K562 (cell line): ENCODE measurements around the gene SND1. TPM values are rescaled to one million over a fixed set of nuclear protein-coding genes. Genes with fewer than 3 reads are reported as not detected.

ENCODE experiments used
- CBX3 ChIP-seq, 2 experiments: IDR thresholded peaks; 1 replicate in 1 of 2; 2 replicates in 1 of 2; pipeline ENCODE4 v1.6.1; 2012; ENCODE audit warnings: inconsistent platforms in 2 of 2, low read length in 2 of 2, borderline replicate concordance in 1 of 2, control low read depth in 1 of 2
- CC2D1A ChIP-seq: fragments of 450-650 bp; IDR thresholded peaks from 2 replicates; pipeline ENCODE4 v1.6.1; 2017; ENCODE audit warnings: mild to moderate bottlenecking
- EP300 ChIP-seq: IDR thresholded peaks from 2 replicates; pipeline ENCODE4 v1.6.1; 2012; ENCODE audit warnings: low read length, improper control_type of control experiment
- FOXA3 ChIP-seq, 2 experiments: fragments of 450-650 bp in 1 of 2; sonication (generic) in 1 of 2; formaldehyde crosslinking; IDR thresholded peaks in 1 of 2; conservative IDR thresholded peaks in 1 of 2; 2 replicates each; pipeline versions ENCODE4 v1.4.0 to v1.8.0; 2020 to 2022; ENCODE audit warnings: mild to moderate bottlenecking in 2 of 2, missing genetic modification reagents in 1 of 2
- FOXK2 ChIP-seq, 2 experiments: fragments of 450-650 bp; IDR thresholded peaks in 1 of 2; conservative IDR thresholded peaks in 1 of 2; 2 replicates each; pipeline ENCODE4 v1.6.1; 2016; ENCODE audit warnings: low read depth in 2 of 2, mild to moderate bottlenecking in 1 of 2
- HDAC2 ChIP-seq: fragments of 450-650 bp; IDR thresholded peaks from 2 replicates; pipeline ENCODE4 v1.6.1; 2016; ENCODE audit warnings: mild to moderate bottlenecking
- MEIS2 ChIP-seq: fragments of 450-650 bp; IDR thresholded peaks from 2 replicates; pipeline ENCODE4 v1.6.1; 2014; ENCODE audit warnings: mild to moderate bottlenecking; ENCODE audit not compliant: partially characterized antibody
- MYNN ChIP-seq, 2 experiments: sonication (generic); formaldehyde crosslinking in 1 of 2; IDR thresholded peaks; 2 replicates each; pipeline versions ENCODE4 v1.5.0 to v1.6.1; 2016 to 2020; ENCODE audit warnings: antibody characterized with exemption in 1 of 2, missing genetic modification reagents in 1 of 2
- NFIC ChIP-seq: fragments of 450-650 bp; IDR thresholded peaks from 2 replicates; pipeline ENCODE4 v1.6.1; 2017; ENCODE audit warnings: mild to moderate bottlenecking, inconsistent platforms
- NR4A1 ChIP-seq, 2 experiments: fragments of 250-450 bp in 1 of 2; fragments of 450-650 bp in 1 of 2; sonication (Bioruptor Pico) in 1 of 2; IDR thresholded peaks; 2 replicates each; pipeline versions ENCODE4 v1.4.0 to v1.6.1; 2016 to 2020; ENCODE audit warnings: mild to moderate bottlenecking in 2 of 2, missing compliant biosample characterization in 1 of 2, missing genetic modification characterization in 1 of 2, moderate library complexity in 1 of 2
- PKNOX1 ChIP-seq: fragments of 450-650 bp; IDR thresholded peaks from 2 replicates; pipeline ENCODE4 v1.6.1; 2016
- TEAD4 ChIP-seq, 2 experiments: sonication (generic) in 1 of 2; formaldehyde crosslinking in 1 of 2; IDR thresholded peaks; 2 replicates each; pipeline versions ENCODE4 v1.6.1 to v1.8.0; 2012 to 2022; ENCODE audit warnings: borderline replicate concordance in 1 of 2, inconsistent platforms in 1 of 2, low read length in 1 of 2, mild to moderate bottlenecking in 1 of 2, missing genetic modification reagents in 1 of 2
- TFAP4 ChIP-seq: sonication (generic); formaldehyde crosslinking; IDR thresholded peaks from 2 replicates; pipeline ENCODE4 v1.8.0; 2022; ENCODE audit warnings: missing genetic modification reagents, mild to moderate bottlenecking, moderate library complexity, borderline replicate concordance
- ZEB2 ChIP-seq: fragments of 450-650 bp; IDR thresholded peaks from 2 replicates; pipeline ENCODE4 v1.6.1; 2016
- ZNF165 ChIP-seq: fragments of 250-450 bp; sonication (Bioruptor Pico); IDR thresholded peaks from 2 replicates; pipeline ENCODE4 v1.4.0; 2020; ENCODE audit warnings: borderline replicate concordance
- ZNF217 ChIP-seq: sonication (generic); formaldehyde crosslinking; IDR thresholded peaks from 2 replicates; pipeline ENCODE4 v1.8.0; 2022; ENCODE audit warnings: mild to moderate bottlenecking, missing genetic modification reagents
- ZNF277 ChIP-seq: fragments of 250-450 bp; sonication (Bioruptor Pico); IDR thresholded peaks from 2 replicates; pipeline ENCODE4 v1.8.0; 2022; ENCODE audit warnings: inconsistent platforms, mild to moderate bottlenecking, moderate library complexity, borderline replicate concordance
- ZNF589 ChIP-seq: fragments of 200-800 bp; sonication (Bioruptor generic); IDR thresholded peaks from 2 replicates; pipeline ENCODE4 v1.6.1; 2016; ENCODE audit warnings: low read depth, missing genetic modification characterization, missing compliant biosample characterization
- ZNF592 ChIP-seq: fragments of 450-650 bp; IDR thresholded peaks from 2 replicates; pipeline ENCODE4 v1.6.1; 2017; ENCODE audit warnings: antibody characterized with exemption, mild to moderate bottlenecking
- polyA plus RNA-seq, 8 experiments: library from polyadenylated mRNA; depleted of rRNA in 4 of 8; stranded (reverse) in 5 of 8; unstranded in 3 of 8; fragments of >200 nt; fragmentation: Nextera tagmentation in 2 of 8; fragmentation: Illumina TruSeq in 1 of 8; extraction: Ambion mirVana in 2 of 8; extraction: Trizol in 1 of 8; gene quantifications; 2 replicates each; pipeline versions ENCODE4 v1.2.1 to v1.2.3, GENCODE V29; 2011 to 2014; ENCODE audit warnings: inconsistent platforms in 1 of 8, missing spikeins in 1 of 8
- total RNA-seq, 7 experiments: library from RNA; depleted of rRNA in 6 of 7; stranded (reverse); fragments of >200 nt in 6 of 7; fragmentation: Illumina TruSeq in 2 of 7; extraction: Trizol in 2 of 7; gene quantifications; 2 replicates each; pipeline versions ENCODE4 v1.2.1 to v1.2.3, GENCODE V29; 2011 to 2021; ENCODE audit warnings: low replicate concordance in 1 of 7

SND1 gene
- total and polyA plus RNA-seq, 9 of the 15 experiments (the other 6 are each of a cell fraction or from before 2014, with no cell fraction given), result 46.5 to 307 (median 191) TPM

GRCh38 chr7:127809261-127809702 lies 157.3 kb downstream of the SND1 start (continued):
- TF ChIP-seq NR4A1 (CRISPR knock-in tag; IDR thresholded peaks at IDR 0.05), result no peak
- TF ChIP-seq NR4A1 (tag; IDR thresholded peaks at IDR 0.05), result 0 out of 2 replicates have a peak, but pooled peaks have one; percentile 26
- TF ChIP-seq TFAP4 (CRISPR knock-in tag), result peak; percentile 91
- peak; percentile 89 for TF ChIP-seq TEAD4 (IDR thresholded peaks at IDR 0.05; ENCODE audit: low read length)
- TF ChIP-seq TEAD4 (CRISPR knock-in tag; IDR thresholded peaks at IDR 0.05; ENCODE audit: borderline replicate concordance), result no peak
- peak in 1 of 2 experiments; percentile 79; a peak in 1 of 3 replicates for TF ChIP-seq CBX3 (IDR thresholded peaks at IDR 0.05; ENCODE audit: borderline replicate concordance in 1 of 2, low read length in 2 of 2)
- peak in 1 of 2 experiments; percentile 46; a peak in 1 of 4 replicates for TF ChIP-seq FOXK2 (conservative IDR thresholded peaks at IDR 0.05 in 1 of 2, IDR thresholded peaks at IDR 0.05 in 1 of 2; ENCODE audit: low read depth in 2 of 2)
- TF ChIP-seq ZNF592, result peak; percentile 86
- no peak for TF ChIP-seq ZNF217 (CRISPR knock-in tag)
- peak; percentile 68 for TF ChIP-seq NFIC
- peak; percentile 65 for TF ChIP-seq MEIS2
- no peak for TF ChIP-seq ZNF277 (CRISPR knock-in tag)
- 0 out of 2 replicates have a peak, but pooled peaks have one; percentile 25 for TF ChIP-seq HDAC2
- no peak for TF ChIP-seq ZNF165 (CRISPR knock-in tag)
- TF ChIP-seq EP300, result peak; percentile 32; the same call in 1 of the 2 replicates
- no peak for TF ChIP-seq ZEB2
- TF ChIP-seq PKNOX1, result peak; percentile 45; the same call in 1 of the 2 replicates
- TF ChIP-seq ZNF589 (CRISPR knock-in tag), result 0 out of 2 replicates have a peak, but pooled peaks have one; percentile 57
- peak; percentile 21; the same call in 1 of the 2 replicates for TF ChIP-seq CC2D1A
- TF ChIP-seq FOXA3 (CRISPR knock-in tag; conservative IDR thresholded peaks at IDR 0.05 in 1 of 2, IDR thresholded peaks at IDR 0.05 in 1 of 2), result peak in 1 of 2 experiments; percentile 48; a peak in 1 of 4 replicates
- peak; percentile 27; the same call in 1 of the 2 replicates for TF ChIP-seq MYNN (IDR thresholded peaks at IDR 0.05)
- no peak for TF ChIP-seq MYNN (CRISPR knock-in tag; IDR thresholded peaks at IDR 0.05)
